Fibroblast of mammary gland (primary cell): ENCODE data around the gene DNER.

ENCODE experiments used
- DNase-seq: peaks from one replicate; pipeline ENCODE4 v3.0.0-alpha.2; 2010; ENCODE audit warnings: low read depth
- H3K4me3 ChIP-seq: 2 replicates; pipeline ENCODE4 v1.5.1; 2011; ENCODE audit warnings: low read depth, mild to moderate bottlenecking, low read length, moderate library complexity; ENCODE audit not compliant: control insufficient read depth
- CTCF ChIP-seq: conservative IDR thresholded peaks from 2 replicates; pipeline ENCODE4 v1.5.1; 2011; ENCODE audit warnings: low read depth, low read length, inconsistent platforms; ENCODE audit not compliant: control insufficient read depth, insufficient read depth

DNER gene

GRCh38 chr2:229470781-229471180 is 243.6 kb downstream of the DNER start:
- no peak overlapping the region for H3K4me3 ChIP-seq
- DNase-seq, result no peak
- TF ChIP-seq CTCF, result no peak

GRCh38 chr2:229467783-229468182 is 246.6 kb downstream of the DNER start:
- TF ChIP-seq CTCF, result no peak
- no peak overlapping the region for H3K4me3 ChIP-seq

GRCh38 chr2:229463841-229464346 is 250.5 kb downstream of the DNER start:
- TF ChIP-seq CTCF, result no peak
- H3K4me3 ChIP-seq, result no peak overlapping the region
- peak; percentile 52 for DNase-seq

More at GRCh38 chr2:229467783-229468182, 246.6 kb downstream of the DNER start:
- DNase-seq, result no peak

GRCh38 chr2:229462112-229462511 is 252.2 kb downstream of the DNER start:
- DNase-seq, result no peak
- TF ChIP-seq CTCF, result no peak
- no peak overlapping the region for H3K4me3 ChIP-seq

GRCh38 chr2:229456091-229456490 is 258.3 kb downstream of the DNER start:
- no peak for DNase-seq
- TF ChIP-seq CTCF, result no peak
- no peak overlapping the region for H3K4me3 ChIP-seq

- no peak for TF ChIP-seq CTCF
- peak; percentile 88 for DNase-seq
- no peak overlapping the region for H3K4me3 ChIP-seq
These were observed 259.3 kb downstream of the DNER start for GRCh38 chr2:229454934-229455631.
